ENCODE results near the gene SLC34A2.

SLC34A2 gene

DNA sequence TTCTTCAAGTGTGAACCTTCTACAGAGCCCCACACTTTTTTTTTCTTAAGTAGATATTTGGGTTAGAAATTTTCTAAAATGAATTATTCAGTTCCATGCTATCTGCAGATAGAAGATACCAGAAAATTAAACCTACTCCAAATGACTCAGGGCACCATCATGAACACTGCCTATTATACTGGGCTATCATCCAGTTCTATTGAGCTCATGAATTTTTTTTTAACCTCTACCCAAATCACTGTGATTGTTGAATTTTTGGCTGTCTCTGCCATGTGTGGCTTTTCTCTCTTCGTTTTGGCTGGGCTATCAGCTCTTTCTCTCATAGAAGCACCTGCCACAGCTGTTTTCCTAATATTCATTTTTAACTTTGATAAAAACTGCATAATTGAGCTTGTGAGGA, 31.0 kb upstream of the SLC34A2 start:
- no peak overlapping the region for H3K27ac ChIP-seq (ENCODE audit: insufficient read depth in 1 of 2, low read depth in 1 of 2, low read length in 2 of 2, poor library complexity in 1 of 2, severe bottlenecking in 2 of 2)
- ChIA-PET CTCF (no interaction called here), POLR2A (no interaction called here)
- H3K27me3 ChIP-seq (replicated peaks in 2 of 5; ENCODE audit: control insufficient read depth in 4 of 5, insufficient read depth in 5 of 5, low read length in 4 of 5) = peaks cover 0 to 5% (median 0%) of the 10 kb centered on the region in 5 experiments
- H3K36me3 ChIP-seq (ENCODE audit: control insufficient read depth in 4 of 4, insufficient read depth in 4 of 4, low read length in 3 of 4) = no peaks in the 10 kb centered on the region
- no peak for DNase-seq
- peaks cover 0 to 6% (median 3%) of the 10 kb centered on the region in 4 experiments for H3K4me1 ChIP-seq (ENCODE audit: control extremely low read depth in 1 of 4, control insufficient read depth in 4 of 4, insufficient read depth in 4 of 4, low read length in 3 of 4)
- no CpG with 5 or more reads among the region's 1 CpG for WGBS (ENCODE audit: insufficient coverage)
- H3K9me3 ChIP-seq (ENCODE audit: control extremely low read depth in 1 of 5, control insufficient read depth in 4 of 5, insufficient read depth in 2 of 5, low read depth in 1 of 5, low read length in 4 of 5) = no peaks in the 10 kb centered on the region
- H3K4me3 ChIP-seq (ENCODE audit: control insufficient read depth in 1 of 7, extremely low read depth in 1 of 7, insufficient read depth in 4 of 7, low read depth in 2 of 7, low read length in 6 of 7) = no peak overlapping the region

DNA sequence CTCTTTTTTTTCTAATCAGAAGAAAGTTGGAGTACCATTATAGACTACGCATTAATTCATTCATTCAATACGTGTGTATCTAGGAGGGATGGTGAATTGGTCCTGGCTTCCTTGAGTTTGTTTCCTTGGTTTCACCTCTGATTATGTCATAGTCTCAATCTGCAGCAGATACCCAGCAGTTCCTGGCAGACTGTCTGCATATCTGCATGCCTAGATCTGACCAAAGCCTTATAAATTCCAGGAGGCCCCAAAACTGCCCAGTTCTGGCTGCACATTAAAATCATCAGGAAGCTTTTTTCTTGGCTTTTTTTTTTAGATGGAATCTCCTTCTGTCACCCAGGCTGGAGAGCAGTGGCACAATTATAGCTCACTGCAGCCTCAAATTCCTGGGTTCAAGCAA, 27.2 kb upstream of the SLC34A2 start:
- ChIA-PET POLR2A (no interaction called here), CTCF (no interaction called here)
- 100% methylated on average over 2 of the region's 2 CpGs for WGBS (ENCODE audit: insufficient coverage)
- no peaks in the 10 kb centered on the region for H3K27me3 ChIP-seq (replicated peaks in 2 of 5; ENCODE audit: control insufficient read depth in 4 of 5, insufficient read depth in 5 of 5, low read length in 4 of 5)
- DNase-seq = no peak
- no peaks in the 10 kb centered on the region for H3K4me1 ChIP-seq (ENCODE audit: control extremely low read depth in 1 of 4, control insufficient read depth in 4 of 4, insufficient read depth in 4 of 4, low read length in 3 of 4)
- H3K27ac ChIP-seq (ENCODE audit: insufficient read depth in 1 of 2, low read depth in 1 of 2, low read length in 2 of 2, poor library complexity in 1 of 2, severe bottlenecking in 2 of 2) = no peak overlapping the region
- H3K36me3 ChIP-seq (ENCODE audit: control insufficient read depth in 4 of 4, insufficient read depth in 4 of 4, low read length in 3 of 4) = no peaks in the 10 kb centered on the region
- no peak overlapping the region for H3K4me3 ChIP-seq (ENCODE audit: control insufficient read depth in 1 of 7, extremely low read depth in 1 of 7, insufficient read depth in 4 of 7, low read depth in 2 of 7, low read length in 6 of 7)
- H3K9me3 ChIP-seq (ENCODE audit: control extremely low read depth in 1 of 5, control insufficient read depth in 4 of 5, insufficient read depth in 2 of 5, low read depth in 1 of 5, low read length in 4 of 5) = peaks cover 0 to 7% (median 0%) of the 10 kb centered on the region in 5 experiments

DNA sequence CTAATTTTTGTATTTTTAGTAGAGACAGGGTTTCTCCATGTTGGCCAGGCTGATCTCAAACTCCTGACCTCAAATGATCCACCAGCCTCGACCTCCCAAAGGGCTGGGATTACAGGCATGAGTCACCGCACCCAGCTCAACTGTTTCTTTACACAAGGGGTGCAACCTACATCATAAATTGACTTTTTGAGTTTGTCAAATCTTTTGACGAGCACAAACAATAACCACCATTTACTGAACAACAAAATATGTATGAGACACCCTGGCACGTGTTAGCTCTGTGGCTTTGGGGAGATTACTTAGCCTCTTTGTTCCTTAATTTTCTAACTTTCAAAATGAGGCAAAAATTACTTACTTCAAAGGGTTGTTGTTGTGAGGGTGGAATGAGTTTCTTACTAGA, 23.5 kb upstream of the SLC34A2 start:
- Histone ChIP-seq H3K4me1 (ENCODE audit: control extremely low read depth in 1 of 4, control insufficient read depth in 4 of 4, insufficient read depth in 4 of 4, low read length in 3 of 4) (no peaks in the 10 kb centered on the region), H3K4me3 (ENCODE audit: control insufficient read depth in 1 of 7, extremely low read depth in 1 of 7, insufficient read depth in 4 of 7, low read depth in 2 of 7, low read length in 6 of 7) (no peak overlapping the region), H3K27ac (ENCODE audit: insufficient read depth in 1 of 2, low read depth in 1 of 2, low read length in 2 of 2, poor library complexity in 1 of 2, severe bottlenecking in 2 of 2) (no peak overlapping the region), H3K36me3 (ENCODE audit: control insufficient read depth in 4 of 4, insufficient read depth in 4 of 4, low read length in 3 of 4) (no peaks in the 10 kb centered on the region), H3K9me3 (ENCODE audit: control extremely low read depth in 1 of 5, control insufficient read depth in 4 of 5, insufficient read depth in 2 of 5, low read depth in 1 of 5, low read length in 4 of 5) (peaks cover 0 to 7% (median 0%) of the 10 kb centered on the region in 5 experiments), H3K27me3 (replicated peaks in 2 of 5; ENCODE audit: control insufficient read depth in 4 of 5, insufficient read depth in 5 of 5, low read length in 4 of 5) (no peaks in the 10 kb centered on the region)
- WGBS (ENCODE audit: insufficient coverage) = 88% methylated on average over 1 of the region's 4 CpGs
- no peak for DNase-seq
- ChIA-PET CTCF (no interaction called here), POLR2A (no interaction called here)

DNA sequence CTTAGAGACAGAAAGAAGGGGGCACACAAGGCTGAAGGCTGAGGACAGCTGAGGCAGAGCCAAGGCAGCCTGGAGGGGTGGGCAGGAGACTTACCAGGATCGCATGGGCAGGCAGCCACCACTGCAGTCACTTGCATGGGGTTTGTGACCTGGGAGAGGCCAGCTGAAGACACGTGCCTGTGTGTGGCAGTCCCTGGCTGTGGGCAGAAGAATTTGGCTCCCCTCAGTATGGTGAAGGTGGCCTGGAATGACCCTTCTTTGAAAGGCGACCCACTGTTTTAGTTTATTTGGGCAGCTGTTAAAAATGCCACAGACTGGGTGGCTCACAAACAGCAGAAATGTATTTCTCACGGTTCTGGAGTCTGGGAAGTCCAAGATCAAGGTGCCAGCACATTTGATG, 22.1 kb upstream of the SLC34A2 start:
- H3K9me3 ChIP-seq (ENCODE audit: control extremely low read depth in 1 of 5, control insufficient read depth in 4 of 5, insufficient read depth in 2 of 5, low read depth in 1 of 5, low read length in 4 of 5) = peaks cover 0 to 7% (median 0%) of the 10 kb centered on the region in 5 experiments
- ChIA-PET POLR2A (no interaction called here), CTCF (no interaction called here)
- no peak overlapping the region for H3K27ac ChIP-seq (ENCODE audit: insufficient read depth in 1 of 2, low read depth in 1 of 2, low read length in 2 of 2, poor library complexity in 1 of 2, severe bottlenecking in 2 of 2)
- no peaks in the 10 kb centered on the region for H3K4me1 ChIP-seq (ENCODE audit: control extremely low read depth in 1 of 4, control insufficient read depth in 4 of 4, insufficient read depth in 4 of 4, low read length in 3 of 4)
- H3K36me3 ChIP-seq (ENCODE audit: control insufficient read depth in 4 of 4, insufficient read depth in 4 of 4, low read length in 3 of 4) = no peaks in the 10 kb centered on the region
- DNase-seq = no peak
- no peak overlapping the region for H3K4me3 ChIP-seq (ENCODE audit: control insufficient read depth in 1 of 7, extremely low read depth in 1 of 7, insufficient read depth in 4 of 7, low read depth in 2 of 7, low read length in 6 of 7)
- WGBS (ENCODE audit: insufficient coverage) = 98% methylated on average over 4 of the region's 4 CpGs
- H3K27me3 ChIP-seq (replicated peaks in 2 of 5; ENCODE audit: control insufficient read depth in 4 of 5, insufficient read depth in 5 of 5, low read length in 4 of 5) = no peaks in the 10 kb centered on the region

GRCh38 chr4:25635501-25635900, 20.1 kb upstream of the SLC34A2 start:
- Histone ChIP-seq H3K27me3 (replicated peaks in 2 of 5; ENCODE audit: control insufficient read depth in 4 of 5, insufficient read depth in 5 of 5, low read length in 4 of 5) (no peaks in the 10 kb centered on the region), H3K36me3 (ENCODE audit: control insufficient read depth in 4 of 4, insufficient read depth in 4 of 4, low read length in 3 of 4) (no peaks in the 10 kb centered on the region), H3K4me1 (ENCODE audit: control extremely low read depth in 1 of 4, control insufficient read depth in 4 of 4, insufficient read depth in 4 of 4, low read length in 3 of 4) (no peaks in the 10 kb centered on the region), H3K4me3 (ENCODE audit: control insufficient read depth in 1 of 7, extremely low read depth in 1 of 7, insufficient read depth in 4 of 7, low read depth in 2 of 7, low read length in 6 of 7) (no peak overlapping the region), H3K27ac (ENCODE audit: insufficient read depth in 1 of 2, low read depth in 1 of 2, low read length in 2 of 2, poor library complexity in 1 of 2, severe bottlenecking in 2 of 2) (no peak overlapping the region), H3K9me3 (ENCODE audit: control extremely low read depth in 1 of 5, control insufficient read depth in 4 of 5, insufficient read depth in 2 of 5, low read depth in 1 of 5, low read length in 4 of 5) (peaks cover 0 to 7% (median 0%) of the 10 kb centered on the region in 5 experiments)
- ChIA-PET CTCF (no interaction called here), POLR2A (no interaction called here)
- WGBS (ENCODE audit: insufficient coverage) = 100% methylated on average over 3 of the region's 4 CpGs
- DNase-seq = no peak

DNA sequence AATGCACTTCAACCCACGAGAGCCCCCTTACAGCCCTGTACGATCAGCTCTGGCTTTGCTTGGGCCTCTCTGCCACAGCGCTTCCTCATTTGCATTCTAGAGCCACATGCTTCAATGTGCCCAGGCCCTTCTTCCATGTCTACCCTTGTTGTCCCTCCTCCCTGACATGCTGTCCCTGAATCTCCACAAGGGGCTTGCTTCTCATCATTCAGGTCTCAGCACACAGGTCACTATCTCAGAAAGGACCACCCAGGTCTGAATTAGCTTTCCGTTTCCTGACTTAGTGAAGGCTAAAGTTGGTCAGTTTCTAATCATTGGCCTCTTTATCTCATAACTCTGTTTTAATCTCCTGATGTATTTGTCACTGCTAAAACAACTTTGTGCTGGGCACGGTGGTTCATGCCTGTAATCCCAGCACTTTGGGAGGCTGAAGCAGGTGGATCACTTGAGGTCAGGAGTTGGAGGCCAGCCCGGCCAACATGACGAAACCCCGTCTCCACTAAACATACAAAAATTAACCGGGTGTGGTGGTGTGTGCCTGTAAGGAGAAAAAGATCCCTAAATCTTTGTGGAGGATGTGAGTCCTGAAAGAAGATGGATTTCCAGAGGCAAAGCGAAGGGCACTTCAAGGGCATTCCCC, 17.9 kb upstream of the SLC34A2 start:
- Histone ChIP-seq H3K27ac (ENCODE audit: insufficient read depth in 1 of 2, low read depth in 1 of 2, low read length in 2 of 2, poor library complexity in 1 of 2, severe bottlenecking in 2 of 2) (no peak overlapping the region), H3K36me3 (ENCODE audit: control insufficient read depth in 4 of 4, insufficient read depth in 4 of 4, low read length in 3 of 4) (no peaks in the 10 kb centered on the region), H3K4me3 (ENCODE audit: control insufficient read depth in 1 of 7, extremely low read depth in 1 of 7, insufficient read depth in 4 of 7, low read depth in 2 of 7, low read length in 6 of 7) (no peak overlapping the region), H3K9me3 (ENCODE audit: control extremely low read depth in 1 of 5, control insufficient read depth in 4 of 5, insufficient read depth in 2 of 5, low read depth in 1 of 5, low read length in 4 of 5) (no peaks in the 10 kb centered on the region), H3K27me3 (replicated peaks in 2 of 5; ENCODE audit: control insufficient read depth in 4 of 5, insufficient read depth in 5 of 5, low read length in 4 of 5) (no peaks in the 10 kb centered on the region), H3K4me1 (ENCODE audit: control extremely low read depth in 1 of 4, control insufficient read depth in 4 of 4, insufficient read depth in 4 of 4, low read length in 3 of 4) (no peaks in the 10 kb centered on the region)
- DNase-seq = no peak
- ChIA-PET CTCF (no interaction called here), POLR2A (no interaction called here)
- 94% methylated on average over 7 of the region's 10 CpGs for WGBS (ENCODE audit: insufficient coverage)

DNA sequence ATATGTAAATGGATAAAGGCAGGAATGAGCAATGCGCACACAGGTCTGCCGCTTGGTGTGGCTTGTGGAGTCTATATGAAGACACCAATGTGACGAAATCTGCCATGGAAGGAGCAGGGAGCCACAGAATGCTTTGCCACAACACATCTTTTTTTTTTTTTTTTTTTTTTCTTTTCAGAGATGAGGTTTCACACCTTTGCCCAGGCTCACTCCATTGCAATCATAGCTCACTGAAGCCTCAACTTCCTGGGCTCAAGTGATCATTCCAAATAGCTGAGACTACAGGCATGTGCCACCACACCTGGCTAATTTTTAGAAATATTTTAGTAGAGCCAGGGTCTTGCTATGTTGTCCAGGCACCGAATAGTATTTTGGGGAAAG, 17.4 kb upstream of the SLC34A2 start:
- H3K4me1 ChIP-seq (ENCODE audit: control extremely low read depth in 1 of 4, control insufficient read depth in 4 of 4, insufficient read depth in 4 of 4, low read length in 3 of 4) = no peaks in the 10 kb centered on the region
- WGBS (ENCODE audit: insufficient coverage) = 100% methylated on average over 1 of the region's 4 CpGs
- CTCF ChIA-PET = no interaction called here
- POLR2A ChIA-PET = no interaction called here
- H3K27ac ChIP-seq (ENCODE audit: insufficient read depth in 1 of 2, low read depth in 1 of 2, low read length in 2 of 2, poor library complexity in 1 of 2, severe bottlenecking in 2 of 2) = no peak overlapping the region
- H3K36me3 ChIP-seq (ENCODE audit: control insufficient read depth in 4 of 4, insufficient read depth in 4 of 4, low read length in 3 of 4) = no peaks in the 10 kb centered on the region
- no peak for DNase-seq
- no peaks in the 10 kb centered on the region for H3K9me3 ChIP-seq (ENCODE audit: control extremely low read depth in 1 of 5, control insufficient read depth in 4 of 5, insufficient read depth in 2 of 5, low read depth in 1 of 5, low read length in 4 of 5)
- no peak overlapping the region for H3K4me3 ChIP-seq (ENCODE audit: control insufficient read depth in 1 of 7, extremely low read depth in 1 of 7, insufficient read depth in 4 of 7, low read depth in 2 of 7, low read length in 6 of 7)
- H3K27me3 ChIP-seq (replicated peaks in 2 of 5; ENCODE audit: control insufficient read depth in 4 of 5, insufficient read depth in 5 of 5, low read length in 4 of 5) = no peaks in the 10 kb centered on the region
